ENCODE data around the gene IRF7.

GRCh38 chr11:650482-650881 lies 34.7 kb upstream of the IRF7 start:
- TF ChIP-seq EZH2phosphoT487 (IDR thresholded peaks at IDR 0.05; ENCODE audit: insufficient read depth, low read depth) (no peak), EZH2 (IDR thresholded peaks at IDR 0.05; ENCODE audit: insufficient read depth, poor library complexity, severe bottlenecking) (no peak)

Measured in GM23248 (cell line).